MV-4-11 (cell line): Measurements from ENCODE around the gene COMMD4.

Experiments used
- DNase-seq: peaks from one replicate; lab custom pipeline; 2025; lab: John Stamatoyannopoulos, UW

The COMMD4 gene

GRCh38 chr15:75356517-75356916, 20.7 kb downstream of the COMMD4 start:
- DNase-seq = no peak

- no peak for DNase-seq
Measured at GRCh38 chr15:75357976-75358673, 22.3 kb downstream of the COMMD4 start.

- no peak for DNase-seq
Measured at GRCh38 chr15:75358771-75359536, 23.1 kb downstream of the COMMD4 start.

GRCh38 chr15:75359537-75360250, 23.8 kb downstream of the COMMD4 start:
- no peak for DNase-seq

- peak; percentile 42 for DNase-seq
Measured at GRCh38 chr15:75360391-75360790, 24.5 kb downstream of the COMMD4 start.

GRCh38 chr15:75360856-75361255, 25.0 kb downstream of the COMMD4 start:
- DNase-seq = no peak

- DNase-seq = no peak
Measured at GRCh38 chr15:75361361-75361988, 25.6 kb downstream of the COMMD4 start.

- no peak for DNase-seq
Measured at GRCh38 chr15:75361989-75362641, 26.3 kb downstream of the COMMD4 start.

GRCh38 chr15:75362642-75363249, 26.9 kb downstream of the COMMD4 start:
- DNase-seq = no peak

- no peak for DNase-seq
Measured at GRCh38 chr15:75363786-75364185, 27.9 kb downstream of the COMMD4 start.

GRCh38 chr15:75364881-75365280, 29.0 kb downstream of the COMMD4 start:
- no peak for DNase-seq

- no peak for DNase-seq
Measured at GRCh38 chr15:75366163-75366562, 30.3 kb downstream of the COMMD4 start.

- DNase-seq = no peak
Measured at GRCh38 chr15:75367006-75367405, 31.1 kb downstream of the COMMD4 start.

- no peak for DNase-seq
Measured at GRCh38 chr15:75367406-75367912, 31.6 kb downstream of the COMMD4 start.

GRCh38 chr15:75367913-75368688, 32.2 kb downstream of the COMMD4 start, which contains the start of gene MAN2C1:
TSS of gene MAN2C1 (minus strand) at chr15:75368607. CDS start at chr15:75368583, 24 bp downstream.
- DNase-seq = peak; percentile 97

- no peak for DNase-seq
Measured at GRCh38 chr15:75368689-75369239, 32.9 kb downstream of the COMMD4 start.

- no peak for DNase-seq
Measured at GRCh38 chr15:75369897-75370581, 34.2 kb downstream of the COMMD4 start.

GRCh38 chr15:75371486-75371885, 35.6 kb downstream of the COMMD4 start:
- no peak for DNase-seq
